Thoracic aorta (tissue), 2 donors: ENCODE results near the gene TNS2. TPM values are rescaled to one million over a fixed set of nuclear protein-coding genes. Genes with fewer than 3 reads are reported as not detected.

Experiments
- ATAC-seq: fragments of 150-250 bp; one replicate; pipeline ENCODE4 v1.8.0; 2017; ENCODE audit warnings: low read depth; ENCODE audit not compliant: insufficient number of reproducible peaks, low FRiP score
- DNase-seq: peaks from one replicate; pipeline ENCODE4 v3.0.0-alpha.2; 2020; ENCODE audit warnings: low spot score
- H3K27ac ChIP-seq, 2 donors: fragments of 200-600 bp; sonication (generic); 1 replicate in 1 of 2; 2 replicates in 1 of 2; pipeline ENCODE4 v1.5.1; 2016; ENCODE audit warnings: mild to moderate bottlenecking in 2 of 2, moderate library complexity in 2 of 2
- H3K27me3 ChIP-seq: fragments of 200-600 bp; sonication (generic); replicated peaks from 2 replicates; pipeline ENCODE4 v1.6.0; 2016; ENCODE audit warnings: mild to moderate bottlenecking; ENCODE audit not compliant: insufficient read depth
- H3K36me3 ChIP-seq: fragments of 200-600 bp; sonication (generic); one replicate; pipeline ENCODE4 v1.5.1; 2016
- H3K4me1 ChIP-seq, 2 donors: fragments of 200-600 bp; sonication (generic); 1 replicate in 1 of 2; 2 replicates in 1 of 2; pipeline versions ENCODE4 v1.5.1 to v1.6.0; 2016; ENCODE audit warnings: low read depth in 2 of 2, mild to moderate bottlenecking in 1 of 2; ENCODE audit not compliant: control insufficient read depth in 1 of 2
- H3K4me3 ChIP-seq: fragments of 200-600 bp; sonication (generic); 2 replicates; pipeline ENCODE4 v1.5.1; 2016; ENCODE audit warnings: mild to moderate bottlenecking
- H3K9me3 ChIP-seq: fragments of 200-600 bp; sonication (generic); 2 replicates; pipeline ENCODE4 v1.5.1; 2016
- CTCF ChIP-seq: fragments of 200-600 bp; sonication (generic); IDR thresholded peaks from one replicate; pipeline ENCODE4 v1.5.1; 2019; ENCODE audit warnings: antibody characterized with exemption
- total RNA-seq, 2 donors: library from RNA; depleted of rRNA; stranded (reverse); fragments of >200 nt; gene quantifications; one replicate each; pipeline versions ENCODE4 v1.1.0 to v1.2.3, GENCODE V29; 2016

TNS2 gene
- total RNA-seq, 2 donors from 2014 or later, result 292 to 307 TPM

GRCh38 chr12:53034459-53034858, 15.4 kb upstream of the TNS2 start:
- Histone ChIP-seq H3K4me3 (no peak overlapping the region), H3K36me3 (peaks cover 61% of the 10 kb centered on the region), H3K27ac (no peak overlapping the region), H3K9me3 (no peaks in the 10 kb centered on the region), H3K27me3 (no peaks in the 10 kb centered on the region), H3K4me1 (peaks cover 0 to 14% of the 10 kb centered on the region in 2 donors)
- TF ChIP-seq CTCF, result no peak
- no peak for DNase-seq
- ATAC-seq, result no peak

- ATAC-seq, result no peak
- TF ChIP-seq CTCF, result no peak
- Histone ChIP-seq H3K27ac (no peak overlapping the region), H3K27me3 (no peaks in the 10 kb centered on the region), H3K9me3 (no peaks in the 10 kb centered on the region), H3K36me3 (peaks cover 55% of the 10 kb centered on the region), H3K4me1 (peaks cover 0 to 14% of the 10 kb centered on the region in 2 donors), H3K4me3 (no peak overlapping the region)
- DNase-seq, result no peak
Measured at GRCh38 chr12:53036802-53037201, 13.1 kb upstream of the TNS2 start.

- peak overlapping the region; percentile 87 to 88 for H3K27ac ChIP-seq
- peaks cover 8 to 37% of the 10 kb centered on the region in 2 donors for H3K4me1 ChIP-seq
- TF ChIP-seq CTCF, result no peak
- ATAC-seq (no peak), DNase-seq (no peak)
- peaks cover 42% of the 10 kb centered on the region for H3K36me3 ChIP-seq
- H3K4me3 ChIP-seq, result no peak overlapping the region
- H3K27me3 ChIP-seq, result no peaks in the 10 kb centered on the region
- no peaks in the 10 kb centered on the region for H3K9me3 ChIP-seq
Measured at GRCh38 chr12:53039851-53040250, 10.0 kb upstream of the TNS2 start.

- Histone ChIP-seq H3K4me1 (peaks cover 8 to 52% of the 10 kb centered on the region in 2 donors), H3K27ac (peak overlapping the region in 1 of 2 donors; percentile 36), H3K9me3 (no peaks in the 10 kb centered on the region), H3K27me3 (no peaks in the 10 kb centered on the region), H3K4me3 (no peak overlapping the region), H3K36me3 (peaks cover 15% of the 10 kb centered on the region)
- no peak for DNase-seq
- no peak for TF ChIP-seq CTCF
- no peak for ATAC-seq
Measured at GRCh38 chr12:53042607-53043454, 7.0 kb upstream of the TNS2 start.

- Histone ChIP-seq H3K4me1 (peaks cover 17 to 53% of the 10 kb centered on the region in 2 donors), H3K36me3 (peaks cover 9% of the 10 kb centered on the region), H3K9me3 (no peaks in the 10 kb centered on the region), H3K27ac (peak overlapping the region; percentile 95 to 100), H3K27me3 (no peaks in the 10 kb centered on the region), H3K4me3 (peak overlapping the region; percentile 89)
- ATAC-seq, result no peak
- no peak for DNase-seq
- no peak for TF ChIP-seq CTCF
Measured at GRCh38 chr12:53044052-53044581, 5.7 kb upstream of the TNS2 start.
